ENCODE results near the gene EFCAB6.

DNA sequence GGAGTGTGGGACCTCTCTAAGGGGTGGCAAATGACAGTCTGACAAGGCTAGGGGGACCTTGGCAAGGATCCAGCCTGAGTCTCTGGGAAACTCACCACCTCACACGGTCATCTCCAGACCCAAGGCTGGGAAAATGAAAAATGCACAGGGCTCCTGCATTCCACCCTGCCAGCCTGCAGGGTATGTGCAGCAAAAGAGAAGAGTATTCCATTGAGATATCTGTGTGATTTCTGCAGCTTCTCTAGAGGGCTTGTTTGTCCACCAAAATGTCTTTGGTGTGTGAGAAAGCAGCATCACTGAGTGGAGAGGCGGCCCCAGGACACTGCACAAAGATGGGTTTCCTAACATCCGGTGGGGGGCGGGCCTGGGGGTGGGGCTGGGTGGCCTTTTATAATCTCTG is 177.8 kb downstream of the EFCAB6 start:
- no peak for TF ChIP-seq POLR2A (IDR thresholded peaks at IDR 0.05)
- TF ChIP-seq, protein P1, sequence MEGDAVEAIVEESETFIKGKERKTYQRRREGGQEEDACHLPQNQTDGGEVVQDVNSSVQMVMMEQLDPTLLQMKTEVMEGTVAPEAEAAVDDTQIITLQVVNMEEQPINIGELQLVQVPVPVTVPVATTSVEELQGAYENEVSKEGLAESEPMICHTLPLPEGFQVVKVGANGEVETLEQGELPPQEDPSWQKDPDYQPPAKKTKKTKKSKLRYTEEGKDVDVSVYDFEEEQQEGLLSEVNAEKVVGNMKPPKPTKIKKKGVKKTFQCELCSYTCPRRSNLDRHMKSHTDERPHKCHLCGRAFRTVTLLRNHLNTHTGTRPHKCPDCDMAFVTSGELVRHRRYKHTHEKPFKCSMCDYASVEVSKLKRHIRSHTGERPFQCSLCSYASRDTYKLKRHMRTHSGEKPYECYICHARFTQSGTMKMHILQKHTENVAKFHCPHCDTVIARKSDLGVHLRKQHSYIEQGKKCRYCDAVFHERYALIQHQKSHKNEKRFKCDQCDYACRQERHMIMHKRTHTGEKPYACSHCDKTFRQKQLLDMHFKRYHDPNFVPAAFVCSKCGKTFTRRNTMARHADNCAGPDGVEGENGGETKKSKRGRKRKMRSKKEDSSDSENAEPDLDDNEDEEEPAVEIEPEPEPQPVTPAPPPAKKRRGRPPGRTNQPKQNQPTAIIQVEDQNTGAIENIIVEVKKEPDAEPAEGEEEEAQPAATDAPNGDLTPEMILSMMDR (IDR thresholded peaks at IDR 0.05), result no peak

Data from adrenal gland (tissue), 5 donors.